OCI-LY1 (cell line): ENCODE measurements around the gene ANKRD11.

Source experiments
- EZH2 ChIP-seq: fragments of 200-600 bp; sonication (generic), shearing (Covaris generic); IDR thresholded peaks from 2 replicates; pipeline ENCODE4 v1.8.0; 2017; ENCODE audit warnings: borderline replicate concordance, mixed run types, mild to moderate bottlenecking, antibody characterized with exemption, low read length, moderate library complexity, mixed read lengths
- TF ChIP-seq, protein P1 (sequence below): fragments of 200-600 bp; sonication (generic), shearing (Covaris generic); IDR thresholded peaks from 2 replicates; pipeline ENCODE4 v1.5.1; 2017; ENCODE audit warnings: mild to moderate bottlenecking, antibody characterized with exemption, low read length, moderate library complexity, mixed read lengths

DNA sequence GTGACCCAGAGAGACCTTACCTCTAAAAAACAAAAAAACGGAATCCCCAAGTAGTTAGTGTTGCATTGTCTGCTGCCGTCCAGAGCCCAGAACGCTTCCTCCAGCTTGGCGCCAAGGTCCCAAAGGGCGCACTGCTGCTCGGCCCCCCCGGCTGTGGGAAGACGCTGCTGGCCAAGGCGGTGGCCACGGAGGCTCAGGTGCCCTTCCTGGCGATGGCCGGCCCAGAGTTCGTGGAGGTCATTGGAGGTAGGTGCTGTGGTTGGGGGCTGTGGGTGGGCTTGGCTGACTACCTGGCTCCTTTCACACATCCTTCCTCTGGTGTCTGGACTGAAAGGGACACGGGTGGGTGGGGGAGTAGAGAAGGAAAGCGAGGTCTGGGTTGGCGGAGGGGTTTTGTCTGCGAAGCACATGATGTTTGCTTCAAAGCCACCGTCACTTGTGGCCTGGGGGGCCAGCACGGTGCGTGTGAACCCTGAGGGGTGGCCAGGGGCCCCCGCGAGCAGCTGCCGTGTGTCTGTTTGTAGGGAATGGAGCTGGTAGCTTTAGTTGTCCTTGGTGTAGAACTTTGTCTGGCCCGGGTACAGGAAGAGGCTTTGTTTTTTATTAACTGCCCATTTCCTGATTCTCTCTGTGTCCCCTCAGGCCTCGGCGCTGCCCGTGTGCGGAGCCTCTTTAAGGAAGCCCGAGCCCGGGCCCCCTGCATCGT is 41.6 kb upstream of the ANKRD11 start:
- TF ChIP-seq, protein P1, sequence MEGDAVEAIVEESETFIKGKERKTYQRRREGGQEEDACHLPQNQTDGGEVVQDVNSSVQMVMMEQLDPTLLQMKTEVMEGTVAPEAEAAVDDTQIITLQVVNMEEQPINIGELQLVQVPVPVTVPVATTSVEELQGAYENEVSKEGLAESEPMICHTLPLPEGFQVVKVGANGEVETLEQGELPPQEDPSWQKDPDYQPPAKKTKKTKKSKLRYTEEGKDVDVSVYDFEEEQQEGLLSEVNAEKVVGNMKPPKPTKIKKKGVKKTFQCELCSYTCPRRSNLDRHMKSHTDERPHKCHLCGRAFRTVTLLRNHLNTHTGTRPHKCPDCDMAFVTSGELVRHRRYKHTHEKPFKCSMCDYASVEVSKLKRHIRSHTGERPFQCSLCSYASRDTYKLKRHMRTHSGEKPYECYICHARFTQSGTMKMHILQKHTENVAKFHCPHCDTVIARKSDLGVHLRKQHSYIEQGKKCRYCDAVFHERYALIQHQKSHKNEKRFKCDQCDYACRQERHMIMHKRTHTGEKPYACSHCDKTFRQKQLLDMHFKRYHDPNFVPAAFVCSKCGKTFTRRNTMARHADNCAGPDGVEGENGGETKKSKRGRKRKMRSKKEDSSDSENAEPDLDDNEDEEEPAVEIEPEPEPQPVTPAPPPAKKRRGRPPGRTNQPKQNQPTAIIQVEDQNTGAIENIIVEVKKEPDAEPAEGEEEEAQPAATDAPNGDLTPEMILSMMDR = no peak
- TF ChIP-seq EZH2 = no peak
